Tibial nerve (tissue), 4 donors: Measurements from ENCODE around the gene ST7L.

Experiments used
- EP300 ChIP-seq, 2 donors: sonication (generic); formaldehyde crosslinking; IDR thresholded peaks; one replicate each; pipeline ENCODE4 v1.6.1; 2017; ENCODE audit warnings: antibody characterized with exemption in 2 of 2, mild to moderate bottlenecking in 1 of 2
- POLR2A ChIP-seq, 2 donors: fragments of 450-650 bp; IDR thresholded peaks; one replicate each; pipeline ENCODE4 v1.6.1; 2017; ENCODE audit warnings: antibody characterized with exemption in 2 of 2, mild to moderate bottlenecking in 2 of 2, moderate library complexity in 2 of 2
- TF ChIP-seq, protein P1 (sequence below), 5 experiments: fragments of 200-600 bp in 3 of 5; fragments of 450-650 bp in 2 of 5; sonication (generic) in 3 of 5; IDR thresholded peaks; one replicate each; pipeline ENCODE4 v1.5.1; 2016 to 2019; ENCODE audit warnings: antibody characterized with exemption in 5 of 5, mild to moderate bottlenecking in 3 of 5, moderate library complexity in 2 of 5

DNA sequence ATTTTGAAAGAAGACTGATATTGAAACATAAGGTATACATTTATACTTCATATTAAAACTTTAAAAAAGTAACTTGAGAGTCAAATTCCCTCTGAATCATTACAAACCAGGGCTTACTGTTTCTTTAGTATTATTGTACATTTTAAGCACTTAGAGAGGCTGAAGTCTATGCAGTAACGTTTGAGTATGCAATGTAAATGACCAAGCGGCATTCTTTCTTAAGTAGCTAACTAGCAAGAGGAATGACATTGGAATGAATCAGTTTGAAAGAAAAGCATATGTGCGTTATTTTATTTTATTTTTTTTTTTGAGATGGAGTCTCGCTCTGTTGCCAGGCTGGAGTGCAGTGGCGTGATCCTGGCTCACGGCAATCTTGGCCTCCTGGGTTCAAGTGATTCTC, 85.9 kb downstream of the ST7L start:
- TF ChIP-seq EP300 (IDR thresholded peaks at IDR 0.05) (no peak), POLR2A (IDR thresholded peaks at IDR 0.05) (no peak)
- TF ChIP-seq, protein P1, sequence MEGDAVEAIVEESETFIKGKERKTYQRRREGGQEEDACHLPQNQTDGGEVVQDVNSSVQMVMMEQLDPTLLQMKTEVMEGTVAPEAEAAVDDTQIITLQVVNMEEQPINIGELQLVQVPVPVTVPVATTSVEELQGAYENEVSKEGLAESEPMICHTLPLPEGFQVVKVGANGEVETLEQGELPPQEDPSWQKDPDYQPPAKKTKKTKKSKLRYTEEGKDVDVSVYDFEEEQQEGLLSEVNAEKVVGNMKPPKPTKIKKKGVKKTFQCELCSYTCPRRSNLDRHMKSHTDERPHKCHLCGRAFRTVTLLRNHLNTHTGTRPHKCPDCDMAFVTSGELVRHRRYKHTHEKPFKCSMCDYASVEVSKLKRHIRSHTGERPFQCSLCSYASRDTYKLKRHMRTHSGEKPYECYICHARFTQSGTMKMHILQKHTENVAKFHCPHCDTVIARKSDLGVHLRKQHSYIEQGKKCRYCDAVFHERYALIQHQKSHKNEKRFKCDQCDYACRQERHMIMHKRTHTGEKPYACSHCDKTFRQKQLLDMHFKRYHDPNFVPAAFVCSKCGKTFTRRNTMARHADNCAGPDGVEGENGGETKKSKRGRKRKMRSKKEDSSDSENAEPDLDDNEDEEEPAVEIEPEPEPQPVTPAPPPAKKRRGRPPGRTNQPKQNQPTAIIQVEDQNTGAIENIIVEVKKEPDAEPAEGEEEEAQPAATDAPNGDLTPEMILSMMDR (IDR thresholded peaks at IDR 0.05): no peak
